GM18858 (cell line): ENCODE data around the gene GRIN1.

Experiments used
- ATAC-seq: cut with Tn5 transposase; IDR thresholded peaks from one replicate; pipeline ENCODE4 v1.9.1; 2021; ENCODE audit not compliant: unreplicated experiment

Gene GRIN1

DNA sequence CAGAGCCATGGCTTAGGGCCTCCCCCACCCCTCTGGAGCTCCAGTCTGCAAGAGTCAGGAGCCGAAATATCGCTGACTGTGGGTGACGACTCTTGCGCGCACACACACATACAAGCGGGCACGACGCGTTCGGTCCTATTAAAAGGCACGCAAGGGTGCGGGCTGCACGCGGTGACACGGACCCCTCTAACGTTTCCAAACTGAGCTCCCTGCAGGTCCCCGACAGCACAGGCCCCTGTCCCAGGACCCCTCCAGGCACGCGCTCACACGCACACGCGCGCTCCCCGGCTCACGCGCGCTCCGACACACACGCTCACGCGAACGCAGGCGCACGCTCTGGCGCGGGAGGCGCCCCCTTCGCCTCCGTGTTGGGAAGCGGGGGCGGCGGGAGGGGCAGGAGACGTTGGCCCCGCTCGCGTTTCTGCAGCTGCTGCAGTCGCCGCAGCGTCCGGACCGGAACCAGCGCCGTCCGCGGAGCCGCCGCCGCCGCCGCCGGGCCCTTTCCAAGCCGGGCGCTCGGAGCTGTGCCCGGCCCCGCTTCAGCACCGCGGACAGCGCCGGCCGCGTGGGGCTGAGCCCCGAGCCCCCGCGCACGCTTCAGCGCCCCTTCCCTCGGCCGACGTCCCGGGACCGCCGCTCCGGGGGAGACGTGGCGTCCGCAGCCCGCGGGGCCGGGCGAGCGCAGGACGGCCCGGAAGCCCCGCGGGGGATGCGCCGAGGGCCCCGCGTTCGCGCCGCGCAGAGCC is at the start of gene GRIN1:
TSS of gene GRIN1 (plus strand) at position 433 of the 746 bp plus-strand sequence. CDS start 333 bp downstream, outside the sequence.
- ATAC-seq: no peak

DNA sequence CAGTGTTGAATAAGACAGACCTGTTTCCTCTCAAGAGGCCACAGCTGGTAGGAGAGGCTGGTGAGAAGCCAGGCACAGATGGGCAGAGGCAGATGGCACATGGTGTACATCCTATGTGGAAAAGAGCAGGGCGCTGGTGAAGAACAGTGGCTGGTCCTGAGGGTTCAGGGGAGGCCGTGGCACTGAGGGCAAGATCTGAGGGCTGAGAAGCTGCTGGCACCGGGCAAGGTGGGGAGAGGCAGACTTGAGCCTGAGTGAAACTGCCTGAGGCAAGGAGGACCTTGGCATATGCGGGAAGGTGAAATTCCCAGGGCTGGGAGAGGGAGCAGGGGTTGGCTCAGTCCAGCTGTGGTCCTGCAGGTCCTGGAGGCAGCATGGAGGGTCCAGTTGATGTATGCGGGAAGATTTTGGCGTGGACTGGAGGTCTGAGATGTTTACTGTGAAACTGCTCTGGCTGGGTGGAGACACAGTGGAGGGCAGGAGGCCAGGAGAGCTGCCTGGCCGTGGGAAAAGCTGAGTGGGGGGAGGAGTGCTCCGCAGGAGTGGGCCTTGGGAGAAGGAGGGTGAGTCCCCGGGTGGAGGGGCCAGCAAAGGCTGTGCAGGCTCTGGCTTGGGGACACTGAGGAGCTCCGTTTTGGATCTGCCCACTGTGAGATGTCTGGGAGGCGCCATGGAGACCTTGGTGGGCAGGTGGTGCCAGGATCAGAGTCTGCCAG is 49.6 kb upstream of the GRIN1 start:
- no peak for ATAC-seq

DNA sequence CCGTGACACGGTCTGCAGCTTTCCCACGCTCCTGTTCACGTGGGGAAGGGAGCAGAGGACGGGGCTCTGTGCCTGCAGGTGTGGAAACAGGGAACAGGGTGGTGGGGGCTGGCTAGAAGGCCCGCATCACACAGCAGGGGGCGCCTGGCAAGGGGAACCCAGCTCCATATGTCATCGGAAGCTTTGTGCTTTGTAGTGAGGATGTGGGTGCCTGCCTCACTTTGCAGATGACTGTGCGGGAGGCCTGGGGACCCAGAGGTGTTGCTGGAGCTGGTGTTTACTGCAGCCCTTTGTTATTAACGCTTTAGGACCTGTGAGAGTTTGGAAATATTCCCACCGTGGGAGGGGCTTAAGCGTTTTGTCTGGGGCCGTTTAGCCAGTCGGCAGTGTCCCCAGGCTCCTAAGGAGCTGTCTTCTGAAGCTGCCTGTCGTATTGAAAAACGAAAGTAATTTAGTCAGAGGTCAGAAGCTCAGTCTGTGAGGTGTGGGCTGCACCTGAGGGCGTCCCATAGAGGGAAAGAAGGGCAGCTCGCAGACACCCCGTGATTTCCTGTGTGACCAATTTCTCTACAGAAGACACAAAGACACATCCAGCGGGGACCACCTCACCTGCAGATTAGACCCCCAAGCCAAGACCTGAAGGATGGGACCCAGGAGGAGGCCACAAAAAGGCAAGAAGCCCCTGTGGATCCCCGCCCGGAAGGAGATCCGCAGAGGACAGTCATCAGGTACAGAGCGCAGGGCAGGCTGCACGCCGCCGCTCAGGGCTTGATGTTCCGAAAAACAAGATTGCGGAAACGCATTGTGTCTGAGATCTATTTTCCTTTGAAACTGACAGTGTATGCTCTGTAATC is 43.1 kb upstream of the GRIN1 start:
- peak; percentile 73 for ATAC-seq

DNA sequence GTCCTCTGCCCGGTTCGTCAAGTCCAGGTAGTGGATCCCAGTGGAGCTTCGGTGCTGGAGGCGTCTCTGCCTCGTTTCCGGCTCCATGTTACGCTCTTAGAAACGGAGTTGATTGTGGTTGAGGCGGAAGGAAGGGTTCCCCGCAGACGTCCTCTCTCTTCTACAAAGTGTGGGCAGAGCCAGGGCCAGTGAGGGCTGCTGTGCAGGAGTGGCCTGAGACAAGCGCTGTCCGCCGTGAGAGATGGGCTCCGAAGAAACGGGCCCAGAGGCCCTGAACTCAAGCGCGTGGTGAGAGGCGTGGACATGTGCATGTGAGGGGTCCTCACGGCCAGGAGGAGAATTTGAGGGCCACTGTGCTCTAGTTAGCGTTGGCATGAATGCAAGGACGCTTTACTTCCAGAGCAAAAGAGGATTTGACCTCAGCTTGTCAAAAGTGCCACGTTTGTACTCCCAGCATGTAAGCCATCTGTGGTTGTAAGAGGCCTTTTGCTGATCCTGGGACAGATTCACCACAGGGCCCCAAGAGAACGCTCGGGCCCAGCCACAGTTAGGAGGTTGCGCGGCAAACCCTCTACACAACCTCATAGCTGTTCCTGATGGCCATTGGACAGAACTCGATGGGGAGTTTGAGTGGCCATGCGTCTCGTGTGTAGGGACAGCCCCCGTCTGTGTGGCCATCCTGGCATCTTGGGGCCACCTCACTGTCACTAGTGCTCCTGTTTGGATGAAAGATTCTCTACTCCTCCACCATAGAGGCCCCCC is 42.0 kb upstream of the GRIN1 start:
- no peak for ATAC-seq

DNA sequence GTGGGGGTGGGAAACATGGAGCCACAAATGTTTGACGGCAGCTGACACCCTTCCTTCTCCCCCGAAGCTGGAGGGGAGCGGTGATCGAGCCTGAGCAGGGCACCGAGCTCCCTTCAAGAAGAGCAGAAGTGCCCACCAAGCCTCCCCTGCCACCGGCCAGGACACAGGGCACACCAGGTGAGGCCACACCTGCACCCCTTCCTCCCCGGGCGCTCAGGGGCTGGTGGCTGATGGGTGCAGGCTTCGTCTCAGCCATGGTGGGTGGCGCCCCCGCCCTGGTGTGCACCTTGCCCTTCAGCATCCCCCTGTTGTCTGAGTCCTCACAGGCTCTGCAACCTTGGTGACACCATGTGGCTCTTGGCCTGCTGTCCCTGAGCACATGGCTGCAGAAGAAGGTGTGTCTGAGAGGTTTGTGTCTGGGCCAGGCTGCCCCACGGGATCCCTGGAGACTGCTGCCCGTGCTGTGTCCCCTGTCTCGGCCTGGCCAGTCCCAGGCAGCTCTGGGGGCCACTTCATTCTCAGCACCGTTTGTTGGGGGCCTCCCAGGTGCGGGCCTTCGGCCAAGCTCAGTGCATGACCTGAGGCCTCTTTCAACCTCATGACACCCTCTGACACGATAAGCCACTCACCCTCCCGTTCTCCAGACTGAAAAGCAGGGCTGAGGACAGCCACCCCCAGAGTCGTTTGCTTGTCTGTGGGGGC is 41.0 kb upstream of the GRIN1 start:
- ATAC-seq: no peak

DNA sequence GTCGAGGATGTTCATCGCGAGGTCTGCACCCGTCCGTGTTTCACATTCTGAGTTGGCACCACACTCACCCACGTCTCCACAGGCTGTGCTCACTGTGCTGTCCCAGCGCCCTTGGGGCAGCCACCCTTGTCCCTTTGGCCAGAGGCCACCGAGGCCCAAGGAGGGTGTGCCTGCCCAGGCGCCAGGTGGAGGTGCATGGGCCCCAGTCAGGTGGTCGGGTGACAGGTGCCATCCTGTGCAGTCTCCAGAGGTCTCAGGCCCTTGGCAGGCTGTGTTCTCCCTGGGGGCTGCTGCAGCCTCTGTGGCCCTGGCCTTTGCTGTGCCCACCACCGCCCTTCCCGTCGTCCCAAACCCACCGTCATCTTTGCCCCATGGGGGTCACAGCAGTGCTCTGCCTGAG is 39.7 kb upstream of the GRIN1 start:
- no peak for ATAC-seq

DNA sequence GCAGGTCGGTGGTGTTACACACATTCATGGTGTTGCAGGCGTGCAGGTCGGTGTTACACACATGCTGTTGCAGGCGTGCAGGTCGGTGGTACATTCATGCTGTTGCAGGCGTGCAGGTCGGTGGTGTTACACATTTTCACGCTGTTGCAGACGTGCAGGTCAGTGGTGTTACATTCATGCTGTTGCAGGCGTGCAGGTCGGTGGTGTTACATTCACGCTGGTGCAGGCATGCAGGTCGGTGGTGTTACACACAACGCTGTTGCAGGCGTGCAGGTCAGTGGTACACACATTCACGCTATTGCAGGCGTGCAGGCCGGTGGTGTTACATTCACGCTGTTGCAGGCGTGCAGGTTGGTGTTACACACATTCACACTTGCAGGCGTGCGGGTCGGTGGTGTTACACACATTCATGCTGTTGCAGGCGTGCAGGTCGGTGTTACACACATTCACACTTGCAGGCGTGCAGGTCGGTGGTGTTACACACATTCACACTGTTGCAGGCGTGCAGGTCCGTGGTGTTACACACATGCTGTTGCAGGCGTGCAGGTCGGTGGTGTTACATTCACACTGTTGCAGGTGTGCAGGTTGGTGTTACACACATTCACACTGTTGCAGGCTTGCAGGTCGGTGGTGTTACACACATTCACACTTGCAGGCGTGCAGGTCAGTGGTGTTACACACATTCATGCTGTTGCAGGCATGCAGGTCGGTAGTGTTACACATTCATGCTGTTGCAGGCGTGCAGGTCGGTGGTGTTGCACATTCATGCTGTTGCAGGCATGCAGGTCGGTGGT is 35.6 kb upstream of the GRIN1 start:
- ATAC-seq: no peak

DNA sequence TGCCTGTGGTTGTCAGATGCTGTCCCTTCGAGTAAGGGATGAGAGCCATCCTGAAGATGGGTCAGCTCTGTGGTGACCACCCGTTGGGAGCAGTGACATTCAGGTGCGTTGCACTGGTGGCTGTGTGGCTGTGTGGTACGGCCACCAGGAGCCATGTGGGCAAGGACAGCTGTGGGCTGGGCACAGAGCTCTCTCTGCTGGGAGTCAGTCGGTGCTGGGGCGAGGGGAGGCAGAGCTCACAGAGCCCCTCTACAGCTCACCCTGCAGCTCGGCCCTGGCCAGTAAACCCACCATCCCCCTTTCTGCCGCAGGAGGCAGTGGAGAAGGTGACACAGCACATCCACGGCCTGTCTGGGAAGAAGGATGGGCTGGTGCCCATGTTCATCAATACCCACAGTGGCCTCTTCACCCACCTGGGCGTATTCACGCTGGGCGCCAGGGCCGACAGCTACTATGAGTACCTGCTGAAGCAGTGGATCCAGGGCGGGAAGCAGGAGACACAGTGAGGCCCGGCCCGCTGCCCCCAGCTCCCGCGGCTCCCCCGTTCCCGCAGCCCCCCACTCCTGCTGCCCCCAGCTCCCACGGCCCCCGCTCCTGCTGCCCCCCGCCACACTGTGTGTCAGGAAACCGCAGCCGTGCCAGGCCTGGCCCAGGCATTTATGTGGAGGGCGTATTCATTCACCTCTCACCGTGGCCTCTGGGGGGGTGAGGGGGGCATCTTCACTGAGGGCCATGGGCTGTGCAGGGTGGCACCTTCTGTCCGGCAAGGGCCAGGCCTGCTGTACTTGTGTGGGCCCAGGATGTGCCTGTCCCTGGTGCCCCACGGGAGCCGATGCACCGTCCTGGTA is 32.9 kb upstream of the GRIN1 start:
- no peak for ATAC-seq

DNA sequence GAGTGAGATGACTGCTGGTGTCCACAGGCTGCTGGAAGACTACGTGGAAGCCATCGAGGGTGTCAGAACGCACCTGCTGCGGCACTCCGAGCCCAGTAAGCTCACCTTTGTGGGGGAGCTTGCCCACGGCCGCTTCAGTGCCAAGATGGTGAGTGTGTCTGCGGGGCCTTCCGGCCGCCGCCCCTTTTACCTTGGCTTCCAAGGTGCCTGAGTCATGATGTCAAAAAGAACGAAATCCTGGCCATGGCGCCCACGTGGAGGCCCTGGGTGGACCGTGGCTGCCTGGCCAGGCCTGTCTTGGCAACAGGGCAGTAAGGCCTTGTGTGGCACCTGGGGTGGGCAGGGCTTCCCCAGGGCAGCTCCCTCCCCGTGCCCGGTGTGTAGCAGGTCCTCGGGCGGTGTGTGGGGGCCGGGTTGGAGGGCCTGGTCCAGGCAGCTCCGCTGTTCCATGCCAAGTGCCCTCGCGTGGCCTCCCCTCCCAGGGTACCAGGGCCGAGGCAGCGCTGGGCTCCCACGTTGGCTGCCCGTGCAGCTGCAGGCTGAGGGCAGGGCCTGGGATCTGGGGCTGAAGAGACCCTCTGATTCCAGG is 32.2 kb upstream of the GRIN1 start:
- ATAC-seq: no peak

DNA sequence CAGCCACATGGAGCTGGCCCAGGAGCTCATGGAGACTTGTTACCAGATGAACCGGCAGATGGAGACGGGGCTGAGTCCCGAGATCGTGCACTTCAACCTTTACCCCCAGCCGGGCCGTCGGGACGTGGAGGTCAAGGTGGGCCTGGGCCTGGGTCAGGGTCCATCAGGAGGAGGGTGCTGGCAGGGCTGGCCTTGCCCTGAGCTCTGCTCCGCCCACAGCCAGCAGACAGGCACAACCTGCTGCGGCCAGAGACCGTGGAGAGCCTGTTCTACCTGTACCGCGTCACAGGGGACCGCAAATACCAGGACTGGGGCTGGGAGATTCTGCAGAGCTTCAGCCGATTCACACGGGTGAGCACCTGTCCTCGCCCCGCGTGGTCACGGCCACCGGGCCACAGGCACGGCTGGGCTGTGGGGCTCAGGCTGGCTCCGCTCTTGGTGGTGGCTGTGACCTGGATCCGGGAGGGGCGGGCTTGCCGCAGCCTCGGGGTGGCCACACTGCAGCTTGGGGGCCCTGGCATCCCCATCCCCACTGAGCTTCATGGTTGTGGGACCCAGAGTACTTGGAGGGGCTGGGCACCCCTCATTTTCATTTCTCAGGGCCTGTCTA is 31.5 kb upstream of the GRIN1 start:
- no peak for ATAC-seq

DNA sequence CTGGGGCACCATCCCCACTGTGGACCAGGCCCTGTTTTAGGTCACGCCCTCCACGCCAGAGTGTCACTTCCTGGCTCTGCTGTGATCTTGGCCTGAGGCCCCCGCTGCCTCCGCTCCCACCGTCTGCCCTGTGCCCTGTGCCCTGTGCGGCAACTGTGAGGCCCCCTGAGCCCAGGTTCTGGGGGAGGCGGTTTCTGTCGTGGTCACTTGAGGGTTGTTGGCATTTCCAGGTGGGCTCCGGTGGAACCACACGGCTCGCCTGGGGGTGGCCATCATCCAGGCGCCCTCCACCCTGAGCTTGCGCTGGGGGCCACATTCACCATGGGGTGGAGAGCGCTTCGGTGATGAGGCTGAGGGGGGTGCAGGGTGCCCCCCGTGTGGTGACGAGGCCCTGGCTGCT is 31.0 kb upstream of the GRIN1 start:
- no peak for ATAC-seq

DNA sequence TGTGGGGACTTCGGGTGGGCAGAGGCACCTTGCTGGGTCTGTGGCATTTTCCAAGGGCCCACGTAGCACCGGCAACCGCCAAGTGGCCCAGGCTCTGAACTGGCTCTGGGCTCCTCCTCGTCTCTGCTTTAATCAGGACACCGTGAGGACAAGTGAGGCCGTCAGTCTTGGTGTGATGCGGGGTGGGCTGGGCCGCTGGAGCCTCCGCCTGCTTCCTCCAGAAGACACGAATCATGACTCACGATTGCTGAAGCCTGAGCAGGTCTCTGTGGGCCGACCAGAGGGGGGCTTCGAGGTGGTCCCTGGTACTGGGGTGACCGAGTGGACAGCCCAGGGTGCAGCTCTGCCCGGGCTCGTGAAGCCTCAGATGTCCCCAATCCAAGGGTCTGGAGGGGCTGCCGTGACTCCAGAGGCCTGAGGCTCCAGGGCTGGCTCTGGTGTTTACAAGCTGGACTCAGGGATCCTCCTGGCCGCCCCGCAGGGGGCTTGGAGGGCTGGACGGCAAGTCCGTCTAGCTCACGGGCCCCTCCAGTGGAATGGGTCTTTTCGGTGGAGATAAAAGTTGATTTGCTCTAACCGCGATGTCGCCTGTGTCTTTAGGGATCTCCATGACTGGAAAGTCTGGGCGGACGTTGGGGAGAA is 30.2 kb upstream of the GRIN1 start:
- no peak for ATAC-seq

DNA sequence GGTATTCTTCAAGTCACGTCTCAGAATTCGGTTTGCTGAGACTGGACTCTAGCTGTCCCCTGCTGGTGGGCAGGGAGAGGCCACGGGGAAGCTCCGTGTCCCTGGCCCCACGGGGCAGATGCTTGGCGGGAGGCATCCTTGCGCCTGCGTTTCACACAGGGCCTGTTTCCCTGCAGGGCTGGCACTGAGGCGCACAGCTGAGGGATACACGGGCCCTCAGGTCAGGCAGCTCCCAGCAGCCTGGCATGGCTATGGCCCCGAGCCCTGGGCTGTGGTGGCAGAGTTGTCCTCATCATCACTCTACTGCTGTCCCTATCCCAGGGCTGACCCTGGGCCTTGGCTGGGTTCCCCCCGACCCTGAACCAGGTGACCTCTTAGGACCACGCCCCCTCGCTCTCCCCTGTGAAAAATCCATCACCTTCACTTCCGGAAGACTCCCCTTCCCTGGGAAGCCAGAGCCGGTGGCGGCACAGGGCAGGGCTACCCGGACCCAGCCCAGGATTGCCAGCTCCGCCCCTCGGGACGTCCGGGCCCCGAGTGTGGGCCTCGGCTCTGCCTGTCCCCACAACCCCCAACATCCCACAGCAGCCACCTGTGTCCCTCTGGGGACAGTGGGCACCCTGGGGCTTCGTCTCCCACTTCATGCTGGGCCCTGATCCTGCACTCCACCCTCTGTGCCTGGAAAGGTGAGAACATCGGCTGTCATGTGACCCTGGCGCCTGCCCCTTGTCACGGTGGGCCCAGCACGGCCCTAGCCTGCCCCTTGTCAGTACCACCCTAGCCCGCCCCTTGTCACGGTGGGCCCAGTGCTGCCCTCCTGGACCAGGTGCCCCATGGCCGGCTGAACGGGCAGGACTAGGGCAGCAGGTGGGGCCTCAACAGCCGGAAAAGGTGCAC is 29.5 kb upstream of the GRIN1 start:
- ATAC-seq: no peak

DNA sequence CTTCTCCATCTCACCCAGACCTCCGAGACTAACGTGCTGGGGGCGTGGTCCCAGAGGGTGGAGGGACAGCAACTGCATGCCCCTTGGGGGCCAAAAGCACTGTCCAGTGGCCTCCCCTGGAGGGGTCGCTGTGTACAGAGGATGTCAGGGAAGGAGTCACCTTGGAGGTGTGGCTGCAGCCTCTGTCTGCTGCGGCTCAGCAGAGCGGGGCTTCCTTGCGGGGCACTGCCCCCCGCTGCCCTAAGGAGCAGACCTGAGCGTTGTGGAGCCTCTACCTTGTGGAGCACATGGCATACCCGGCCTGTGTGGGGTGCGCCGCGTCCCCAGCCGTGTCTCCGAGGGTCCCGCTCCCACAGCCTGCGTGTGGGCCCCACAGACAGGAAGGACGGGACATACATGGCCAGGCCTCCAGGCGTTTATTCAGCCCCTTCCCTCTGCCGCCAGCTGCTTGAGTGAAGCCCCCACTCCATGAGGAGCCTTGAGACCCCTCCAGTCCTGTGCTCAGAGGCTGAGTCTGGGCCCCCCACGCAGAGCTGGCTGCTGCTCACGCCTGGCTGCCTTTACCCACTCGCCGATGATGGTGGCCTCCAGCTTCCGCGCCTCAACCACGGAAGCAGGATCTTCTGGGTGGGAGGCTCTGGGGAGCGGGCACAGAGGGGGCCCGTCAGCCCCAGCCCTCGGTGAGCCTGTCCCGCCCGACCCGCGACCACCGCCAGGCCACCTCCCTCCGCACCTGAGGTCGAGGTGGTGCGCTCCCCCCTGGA is 28.6 kb upstream of the GRIN1 start:
- no peak for ATAC-seq

DNA sequence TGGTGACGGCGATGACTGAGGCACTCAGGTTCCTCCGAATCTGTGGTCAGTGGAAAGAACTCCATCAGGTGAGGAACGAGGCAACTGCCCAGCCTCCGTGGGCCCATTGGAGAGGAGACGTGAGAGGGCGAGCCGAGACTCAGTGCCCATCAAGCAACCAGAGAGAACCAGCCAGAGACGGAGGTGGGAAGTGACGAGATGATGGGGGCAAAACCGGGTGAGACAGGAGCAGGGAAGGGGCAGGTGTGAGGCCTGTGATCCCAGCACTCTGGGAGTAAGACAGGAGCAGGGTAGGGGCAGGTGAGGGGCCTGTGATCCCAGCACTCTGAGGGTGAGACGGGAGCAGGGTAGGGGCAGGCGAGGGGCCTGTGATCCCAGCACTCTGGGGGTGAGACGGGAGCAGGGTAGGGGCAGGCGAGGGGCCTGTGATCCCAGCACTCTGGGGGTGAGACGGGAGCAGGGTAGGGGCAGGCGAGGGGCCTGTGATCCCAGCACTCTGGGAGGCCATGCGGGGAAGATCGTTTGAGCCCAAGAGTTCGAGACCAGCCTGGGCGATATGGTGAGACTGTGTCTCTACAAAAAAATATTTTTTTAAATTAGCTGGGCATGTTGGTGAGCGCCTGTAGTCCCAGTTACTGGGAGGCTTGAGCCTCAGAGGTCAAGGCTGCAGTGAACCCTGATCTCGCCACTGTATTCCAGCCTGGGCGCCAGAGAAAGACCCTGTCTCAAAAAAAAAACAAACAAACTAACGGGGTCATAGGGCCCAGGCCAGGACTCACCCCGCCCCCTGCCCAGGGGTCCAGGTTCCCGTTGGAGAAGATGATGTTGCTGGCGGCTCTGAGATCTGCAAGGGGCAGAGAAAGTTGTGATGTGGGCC is 27.8 kb upstream of the GRIN1 start:
- no peak for ATAC-seq
